ENCODE measurements around the gene SLC19A1. TPM values are rescaled to one million over a fixed set of nuclear protein-coding genes. Genes with fewer than 3 reads are reported as not detected.

The SLC19A1 gene
- total RNA-seq, 4 donors from 2014 or later, result 1.8 to 9.6 (median 2.1) TPM

GRCh38 chr21:45479691-45480675 is 62.3 kb downstream of the SLC19A1 start:
- intact Hi-C loops (cut with DNase I; ENCODE audit: low total_unique reads), result no loop called here

GRCh38 chr21:45478816-45479669 is 63.2 kb downstream of the SLC19A1 start:
- in situ Hi-C loops (cut with MboI; ENCODE audit: low sequenced_read_pairs in 4 of 4), result no loop called here
- Histone ChIP-seq H3K4me3 (no peak overlapping the region), H3K27ac (no peak overlapping the region), H3K4me1 (no peaks in the 10 kb centered on the region), H3K27me3 (no peaks in the 10 kb centered on the region), H3K36me3 (no peaks in the 10 kb centered on the region), H3K9me3 (no peaks in the 10 kb centered on the region)
- intact Hi-C loops (cut with DNase I; ENCODE audit: low total_unique reads), result no loop called here
- ATAC-seq (no peak), DNase-seq (no peak)
- TF ChIP-seq CTCF (IDR thresholded peaks at IDR 0.05 in 4 of 5, conservative IDR thresholded peaks at IDR 0.05 in 1 of 5) (no peak), POLR2A (IDR thresholded peaks at IDR 0.05) (no peak)

More at GRCh38 chr21:45479691-45480675, 62.3 kb downstream of the SLC19A1 start:
- Histone ChIP-seq H3K27me3 (no peaks in the 10 kb centered on the region), H3K4me3 (no peak overlapping the region), H3K27ac (no peak overlapping the region), H3K36me3 (no peaks in the 10 kb centered on the region), H3K9me3 (no peaks in the 10 kb centered on the region), H3K4me1 (no peaks in the 10 kb centered on the region)
- in situ Hi-C loops (cut with MboI; ENCODE audit: low sequenced_read_pairs in 4 of 4), result no loop called here
- no peak for ATAC-seq
- DNase-seq, result no peak
- TF ChIP-seq POLR2A (IDR thresholded peaks at IDR 0.05) (no peak), CTCF (IDR thresholded peaks at IDR 0.05 in 4 of 5, conservative IDR thresholded peaks at IDR 0.05 in 1 of 5) (no peak)

GRCh38 chr21:45478115-45478801 is 64.0 kb downstream of the SLC19A1 start:
- Histone ChIP-seq H3K27me3 (no peaks in the 10 kb centered on the region), H3K27ac (no peak overlapping the region), H3K4me3 (no peak overlapping the region), H3K4me1 (no peaks in the 10 kb centered on the region), H3K9me3 (no peaks in the 10 kb centered on the region), H3K36me3 (no peaks in the 10 kb centered on the region)
- in situ Hi-C loops (cut with MboI; ENCODE audit: low sequenced_read_pairs in 4 of 4), result no loop called here
- DNase-seq (peak; percentile 30 to 33), ATAC-seq (no peak)
- intact Hi-C loops (cut with DNase I; ENCODE audit: low total_unique reads), result no loop called here
- TF ChIP-seq CTCF (IDR thresholded peaks at IDR 0.05 in 4 of 5, conservative IDR thresholded peaks at IDR 0.05 in 1 of 5) (peak; percentile 3 to 52 (median 44)), POLR2A (IDR thresholded peaks at IDR 0.05) (no peak)

- DNase-seq (no peak), ATAC-seq (no peak)
- no peaks in the 10 kb centered on the region for H3K4me1 ChIP-seq
- no peaks in the 10 kb centered on the region for H3K9me3 ChIP-seq
- intact Hi-C loops (cut with DNase I; ENCODE audit: low total_unique reads) (no loop called here), in situ Hi-C loops (cut with MboI; ENCODE audit: low sequenced_read_pairs in 4 of 4) (no loop called here)
- no peak overlapping the region for H3K4me3 ChIP-seq
- H3K27me3 ChIP-seq, result no peaks in the 10 kb centered on the region
- TF ChIP-seq POLR2A (IDR thresholded peaks at IDR 0.05) (no peak), CTCF (IDR thresholded peaks at IDR 0.05 in 4 of 5, conservative IDR thresholded peaks at IDR 0.05 in 1 of 5) (no peak)
- no peak overlapping the region for H3K27ac ChIP-seq
- no peaks in the 10 kb centered on the region for H3K36me3 ChIP-seq
Measured at GRCh38 chr21:45477176-45478114, 64.8 kb downstream of the SLC19A1 start.
